NCI-H526 (cell line): ENCODE measurements around the gene CCT3.
"Not testable (repeated sequence)": the region's sequence is repeated elsewhere in the genome, so short reads cannot be mapped to it uniquely, and the experiment has no call there.

Experiments
- DNase-seq, 2 experiments: peaks; one replicate each; lab custom pipeline; 2025; lab: John Stamatoyannopoulos, UW

CCT3 gene

GRCh38 chr1:156336242-156336641 is 1.9 kb downstream of the CCT3 start:
- peak in 1 of 2 experiments; percentile 50 for DNase-seq

GRCh38 chr1:156323179-156323578 is 14.9 kb downstream of the CCT3 start:
- not testable (repeated sequence) for DNase-seq

DNA sequence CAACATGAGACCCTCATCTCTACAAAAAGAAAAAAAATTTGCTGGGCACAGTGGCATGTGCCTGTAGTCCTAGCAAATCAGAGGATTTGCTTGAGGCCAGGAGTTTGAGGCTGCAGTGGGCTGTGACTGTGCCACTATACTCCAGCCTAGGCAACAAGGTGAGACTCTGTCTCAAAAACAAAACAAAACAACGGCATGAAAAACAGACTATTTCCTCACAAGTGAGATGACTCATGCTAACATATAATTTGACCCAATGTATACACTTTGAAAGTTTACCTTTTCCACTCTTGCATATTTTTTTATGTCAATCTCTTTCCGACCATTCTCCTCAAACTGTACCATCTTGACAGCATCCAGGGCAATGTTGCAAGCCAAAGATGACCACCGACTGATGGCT is 17.5 kb downstream of the CCT3 start:
- DNase-seq: no peak

DNA sequence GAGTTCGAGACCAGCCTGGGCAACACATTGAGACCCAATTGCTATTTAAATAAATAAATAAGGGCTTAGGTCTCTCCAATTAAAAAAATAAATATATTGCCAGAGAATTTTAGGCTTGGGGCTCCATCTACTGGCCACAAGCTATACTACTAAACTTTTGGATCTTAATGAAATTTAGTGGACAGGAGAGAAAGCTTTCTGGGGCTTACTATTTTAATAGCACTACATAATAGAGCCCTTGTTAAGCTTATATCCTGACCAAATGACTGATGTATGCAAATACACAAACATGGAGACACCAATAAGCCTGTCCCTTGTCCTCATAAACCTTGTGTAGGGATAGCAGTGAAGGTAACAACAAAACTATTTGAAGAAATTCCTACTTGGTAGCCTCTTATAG is 18.4 kb downstream of the CCT3 start:
- DNase-seq: peak; percentile 50 to 71

GRCh38 chr1:156316909-156317308 is 21.2 kb downstream of the CCT3 start:
- no peak for DNase-seq

- no peak for DNase-seq
Measured at GRCh38 chr1:156310962-156311361, 27.1 kb downstream of the CCT3 start.

DNA sequence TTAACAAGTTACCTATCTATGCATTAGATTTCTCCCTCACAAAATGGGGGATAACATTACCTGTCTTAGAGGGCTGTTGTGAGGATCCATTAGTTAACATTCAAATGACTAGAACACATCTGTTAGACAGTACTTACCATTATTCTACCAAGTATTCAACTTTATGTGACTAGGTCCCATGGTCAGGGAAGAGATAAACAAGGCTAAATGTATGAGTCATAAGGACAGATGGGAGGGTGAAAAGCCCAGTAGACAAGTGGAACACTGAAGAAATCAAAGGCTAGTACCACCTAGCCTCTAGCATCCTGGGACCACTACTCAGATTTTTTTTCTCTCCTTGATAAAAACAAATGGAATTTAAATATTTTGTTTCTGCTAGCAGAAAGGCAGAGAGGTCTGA is 30.0 kb downstream of the CCT3 start:
- DNase-seq: no peak

GRCh38 chr1:156305215-156305614 is 32.9 kb downstream of the CCT3 start:
- no peak for DNase-seq

DNA sequence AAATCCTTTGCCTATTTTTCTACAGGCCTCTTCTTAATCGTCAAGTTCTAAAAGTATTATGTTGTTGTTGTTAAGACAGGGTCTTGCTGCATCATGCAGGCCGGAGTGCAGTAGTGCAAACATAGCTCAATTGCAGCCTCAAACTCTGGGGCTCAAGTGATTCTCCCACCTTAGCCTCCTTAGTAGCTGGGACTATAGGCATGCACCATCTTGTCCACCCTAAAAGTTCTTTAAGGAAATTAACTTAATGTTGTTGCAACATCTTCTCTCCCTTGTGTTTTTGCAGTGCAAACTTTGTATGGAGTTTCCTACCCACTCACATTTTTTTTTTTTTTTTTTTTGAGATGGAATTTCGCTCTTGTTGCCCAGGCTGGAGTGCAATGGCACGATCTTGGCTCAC is 34.9 kb downstream of the CCT3 start:
- no peak for DNase-seq

DNA sequence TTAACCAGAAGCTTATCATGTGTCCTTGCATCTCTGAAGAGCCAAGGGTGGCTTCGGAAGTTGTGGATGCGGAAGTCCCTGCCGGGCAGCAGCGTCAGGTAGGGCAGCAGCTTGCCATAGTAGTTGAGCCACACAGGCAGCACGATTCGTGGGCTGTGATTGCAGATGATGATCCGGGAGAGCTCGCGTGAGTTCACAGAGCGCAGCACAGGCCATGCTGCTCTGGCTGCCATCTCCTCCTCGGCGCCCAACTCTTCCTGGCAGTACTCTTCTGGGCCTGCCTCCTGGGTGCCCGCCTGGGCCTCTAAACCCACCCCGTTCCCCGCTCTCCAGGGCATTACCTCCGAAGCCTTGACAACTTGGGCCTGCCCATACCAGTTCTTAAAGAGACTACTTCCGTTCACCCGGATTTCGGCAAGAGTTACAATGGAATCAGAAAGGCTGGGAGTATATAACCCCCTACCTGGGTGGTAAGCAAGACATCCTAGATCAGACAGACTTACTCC is 39.2 kb downstream of the CCT3 start, which contains the start of gene VHLL:
VHLL (minus strand) TSS at position 456 of the 506 bp plus-strand sequence; CDS start at position 338, 118 bp downstream.
- DNase-seq: no peak

- peak; percentile 60 to 82 for DNase-seq
Measured at GRCh38 chr1:156295391-156295947, 42.6 kb downstream of the CCT3 start, which contains the start of gene GLMP. Gene GLMP (minus strand): TSS chr1:156295679. CDS start chr1:156295645, 34 bp downstream.

DNA sequence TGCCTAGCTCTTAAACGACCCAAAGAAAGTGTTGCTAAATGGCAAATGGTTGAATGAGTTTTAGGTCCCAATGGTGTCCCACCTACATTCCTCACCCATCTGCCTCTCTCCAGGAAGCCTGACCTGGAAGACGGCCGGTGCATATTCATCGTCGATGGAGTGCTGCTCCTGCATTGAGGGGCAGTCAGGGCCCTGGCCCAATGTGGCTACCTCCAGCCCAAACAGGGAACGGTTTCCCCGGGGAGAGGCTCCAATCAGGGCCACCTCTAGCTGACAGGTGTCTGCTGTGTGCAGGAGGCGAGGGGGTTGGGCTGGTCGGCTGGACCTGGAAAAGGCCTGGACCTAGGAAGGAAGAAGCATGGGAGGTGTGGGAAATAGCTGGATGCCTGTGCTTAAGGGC is 44.2 kb downstream of the CCT3 start:
- no peak for DNase-seq

DNA sequence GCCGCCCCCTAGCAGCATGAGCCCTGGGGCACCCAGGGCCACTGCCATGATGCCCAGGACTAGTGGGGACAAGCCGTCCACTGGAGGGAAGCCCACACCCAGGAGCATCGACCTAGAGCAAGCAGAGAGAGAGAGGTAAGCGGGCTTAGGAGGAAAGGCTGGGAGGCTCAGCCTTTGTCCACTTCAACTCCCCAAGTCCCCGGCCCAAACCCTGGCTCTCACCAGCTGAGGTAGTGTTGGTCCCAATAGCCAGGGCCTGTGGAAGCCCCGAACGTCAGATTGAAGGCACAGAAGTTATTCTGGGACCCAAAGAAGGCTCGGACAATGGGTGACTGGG is 45.0 kb downstream of the CCT3 start:
- DNase-seq: no peak

DNA sequence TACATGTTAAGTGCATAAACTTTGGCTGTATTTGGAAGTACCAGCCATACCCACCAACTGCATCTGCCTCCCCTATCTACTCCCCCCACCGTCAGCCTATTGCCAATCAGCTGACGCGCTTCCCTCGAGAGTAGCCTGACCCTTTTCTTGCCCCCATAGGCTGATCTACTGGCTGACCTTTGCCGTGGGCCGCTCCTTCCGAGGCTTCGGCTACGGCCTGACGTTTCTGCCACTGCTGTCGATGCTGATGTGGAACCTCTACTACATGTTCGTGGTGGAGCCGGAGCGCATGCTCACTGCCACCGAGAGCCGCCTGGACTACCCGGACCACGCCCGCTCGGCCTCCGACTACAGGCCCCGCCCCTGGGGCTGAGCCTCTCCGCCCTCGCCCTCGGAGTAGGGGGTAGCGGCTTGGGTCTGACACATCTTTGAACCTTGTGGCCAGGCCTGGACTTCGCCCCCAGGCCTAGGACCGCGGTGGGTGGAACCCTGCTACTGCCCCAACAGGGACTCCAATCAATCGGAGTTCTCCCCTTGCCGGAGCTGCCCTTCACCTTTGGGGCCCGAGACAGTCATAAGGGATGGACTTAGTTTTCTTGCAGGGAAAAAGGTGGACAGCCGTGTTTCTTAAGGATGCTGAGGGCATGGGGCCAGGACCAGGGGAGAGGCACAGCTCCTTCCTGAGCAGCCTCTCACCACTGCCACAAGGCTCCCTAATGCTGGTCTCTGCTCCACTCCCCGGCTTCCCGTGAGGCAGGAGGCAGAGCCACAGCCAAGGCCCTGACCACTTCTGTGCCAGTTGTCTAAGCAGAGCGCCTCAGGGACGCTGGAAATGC is 46.6 kb downstream of the CCT3 start:
- peak; percentile 85 to 97 for DNase-seq

DNA sequence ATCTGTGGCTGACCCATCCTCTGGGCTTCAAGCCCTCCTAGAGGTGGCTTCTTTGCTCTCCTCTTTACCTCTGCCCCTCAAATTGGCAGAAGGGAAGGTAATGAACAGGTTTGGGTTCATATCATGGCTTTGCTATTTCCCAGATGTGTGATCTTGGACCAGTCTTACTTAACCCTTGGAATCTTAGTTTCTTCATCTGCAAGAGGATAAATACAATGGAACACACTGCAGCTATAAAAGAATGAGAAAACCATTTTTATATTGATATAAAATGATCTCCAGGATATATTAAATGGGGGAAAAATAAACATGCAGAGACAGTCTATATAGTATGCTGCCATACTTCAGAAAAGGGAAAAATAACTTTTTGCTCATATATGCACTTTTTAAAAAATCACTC is 48.2 kb downstream of the CCT3 start:
- no peak for DNase-seq

GRCh38 chr1:156286061-156286460 is 52.0 kb downstream of the CCT3 start:
- no peak for DNase-seq

DNA sequence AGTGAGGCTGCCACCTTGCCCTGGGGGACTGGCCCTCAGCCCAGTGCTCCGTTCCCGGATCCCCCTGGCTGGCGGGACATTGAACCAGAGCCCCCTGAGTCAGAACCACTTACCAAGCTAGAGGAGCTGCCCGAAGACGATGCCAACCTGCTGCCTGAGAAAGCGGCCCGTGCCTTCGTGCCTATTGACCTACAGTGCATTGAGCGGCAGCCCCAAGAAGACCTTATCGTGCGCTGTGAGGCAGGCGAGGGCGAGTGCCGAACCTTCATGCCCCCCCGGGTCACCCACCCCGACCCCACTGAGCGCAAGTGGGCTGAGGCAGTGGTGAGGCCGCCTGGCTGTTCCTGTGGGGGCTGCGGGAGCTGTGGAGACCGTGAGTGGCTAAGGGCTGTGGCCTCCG is 52.7 kb downstream of the CCT3 start:
- DNase-seq: no peak

- DNase-seq: no peak
Measured at GRCh38 chr1:156284757-156285156, 53.3 kb downstream of the CCT3 start.

DNA sequence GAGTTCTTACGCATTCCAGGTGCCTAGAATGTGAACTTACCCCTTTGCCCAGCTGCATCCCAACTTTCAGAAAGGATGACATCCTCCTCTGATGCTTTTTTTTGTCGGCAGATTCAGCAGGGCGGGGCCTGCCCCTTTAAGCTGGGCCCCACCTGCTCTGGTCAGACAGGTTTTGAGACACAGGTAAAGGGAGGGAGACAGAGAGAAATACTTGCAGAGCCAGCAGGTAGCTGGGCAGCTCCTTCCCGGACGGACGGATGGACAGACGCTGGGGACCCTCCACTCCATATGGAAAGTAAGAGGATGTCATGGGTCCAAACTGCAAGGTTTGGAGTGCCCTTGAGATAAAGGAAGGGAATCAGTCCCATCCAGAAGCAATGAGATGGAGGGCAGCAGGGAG is 54.0 kb downstream of the CCT3 start, which contains the start of gene TMEM79:
TMEM79 (plus strand) TSS at position 214 of the 400 bp plus-strand sequence. CDS start 902 bp downstream, outside the sequence.
- DNase-seq: peak; percentile 18 to 66

- no peak for DNase-seq
Measured at GRCh38 chr1:156283521-156283920, 54.6 kb downstream of the CCT3 start.

DNA sequence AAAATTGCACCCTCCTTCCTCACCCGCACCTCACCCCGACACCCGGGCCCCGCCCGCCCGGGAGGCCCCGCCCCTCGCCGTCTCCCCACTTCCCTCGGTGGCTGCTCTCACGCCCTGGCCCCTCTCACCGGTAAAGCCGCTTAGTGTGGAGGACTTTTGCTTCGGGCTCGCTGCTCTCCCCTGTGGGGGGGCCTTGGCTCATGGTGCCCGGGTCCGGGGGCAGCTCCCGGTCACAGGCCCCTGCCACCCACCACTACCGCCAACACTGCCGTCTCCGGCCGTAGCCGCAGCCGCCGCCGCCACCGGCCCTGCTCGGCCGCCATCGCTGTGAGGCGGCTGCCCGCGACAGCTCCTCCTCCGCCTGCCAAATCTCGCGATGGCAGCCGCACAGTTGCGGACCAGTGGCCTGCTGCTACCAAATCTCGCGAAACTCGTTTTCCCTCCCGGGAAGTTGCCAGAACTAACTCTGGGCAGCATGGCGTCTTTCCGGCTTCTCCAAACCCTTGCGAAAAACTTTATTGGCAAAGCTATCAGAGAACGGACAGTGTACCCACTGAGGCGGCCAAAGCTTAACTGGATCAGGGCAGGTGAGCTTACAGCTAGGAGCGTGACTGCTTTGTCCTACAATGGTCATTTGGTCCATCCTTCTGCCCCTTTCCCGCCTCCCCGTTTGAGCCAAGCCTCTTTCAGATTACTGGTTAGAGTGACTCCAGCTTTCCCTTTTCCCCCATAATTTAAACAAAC is 55.4 kb downstream of the CCT3 start, which contains the start of gene SMG5:
SMG5 (minus strand) TSS at position 347 of the 744 bp plus-strand sequence; CDS start at position 202, 145 bp downstream.
- peak; percentile 99 to 100 for DNase-seq
